Lung (tissue), 12 donors: Measurements from ENCODE around the gene KPNA4. TPM values are rescaled to one million over a fixed set of nuclear protein-coding genes. Genes with fewer than 3 reads are reported as not detected.

Source experiments
- ATAC-seq: fragments of 200-7000 bp; cut with Tn5 transposase; one replicate; pipeline ENCODE4 v1.9.1; 2020; ENCODE audit warnings: moderate number of reproducible peaks; ENCODE audit not compliant: insufficient read depth, low FRiP score
- DNase-seq, 3 donors: peaks; one replicate each; pipeline ENCODE4 v3.0.0-alpha.2; 2013 to 2017
- H3K27ac ChIP-seq, 2 donors: one replicate each; pipeline ENCODE4 v1.5.1; 2013; ENCODE audit warnings: mild to moderate bottlenecking in 2 of 2, moderate library complexity in 2 of 2, control low read depth in 1 of 2, inconsistent platforms in 1 of 2, low read depth in 1 of 2, low read length in 1 of 2
- H3K27me3 ChIP-seq, 3 donors: one replicate each; pipeline ENCODE4 v1.5.1; 2013; ENCODE audit warnings: low read length in 2 of 3; ENCODE audit not compliant: control insufficient read depth in 3 of 3, insufficient read depth in 3 of 3
- H3K36me3 ChIP-seq, 4 donors: one replicate each; pipeline ENCODE4 v1.5.1; 2013; ENCODE audit warnings: low read length in 4 of 4, mild to moderate bottlenecking in 1 of 4, moderate library complexity in 1 of 4; ENCODE audit not compliant: control insufficient read depth in 4 of 4, insufficient read depth in 4 of 4
- H3K4me1 ChIP-seq, 5 donors: one replicate each; pipeline ENCODE4 v1.5.1; 2013; ENCODE audit warnings: low read length in 5 of 5, mild to moderate bottlenecking in 2 of 5, moderate library complexity in 1 of 5; ENCODE audit not compliant: control insufficient read depth in 5 of 5, insufficient read depth in 5 of 5
- H3K4me3 ChIP-seq: one replicate; pipeline ENCODE4 v1.5.1; 2013; ENCODE audit warnings: mild to moderate bottlenecking, control low read depth, moderate library complexity
- H3K9ac ChIP-seq, 2 donors: one replicate each; pipeline ENCODE4 v1.5.1; 2013; ENCODE audit warnings: low read length in 2 of 2, control low read depth in 1 of 2; ENCODE audit not compliant: insufficient read depth in 1 of 2
- H3K9me3 ChIP-seq, 4 donors: one replicate each; pipeline ENCODE4 v1.5.1; 2013; ENCODE audit warnings: low read length in 3 of 4, mild to moderate bottlenecking in 1 of 4, moderate library complexity in 1 of 4; ENCODE audit not compliant: control insufficient read depth in 4 of 4, insufficient read depth in 3 of 4
- WGBS, 2 donors: extraction: QIAGEN DNeasy Blood & Tissue Kit; methylation state at CpG; one replicate each; pipeline ENCODE4 v1.1.7; 2013; 5-methylcytosine and 5-hydroxymethylcytosine counted together
- polyA plus RNA-seq, 2 donors: library from polyadenylated mRNA; stranded (reverse); fragments of 200-250 nt; gene quantifications; one replicate each; pipeline ENCODE4 v1.2.1, GENCODE V29; 2013
- total RNA-seq, 2 donors: library from RNA; depleted of rRNA in 1 of 2; stranded (reverse); fragments of >200 nt in 1 of 2; gene quantifications; one replicate each; pipeline ENCODE4 v1.2.1, GENCODE V29; 2014 to 2021
- TF ChIP-seq, protein P1 (sequence below): IDR thresholded peaks from 2 replicates; pipeline ENCODE4 v1.5.1; 2012; ENCODE audit warnings: mild to moderate bottlenecking; ENCODE audit errors: control extremely low read depth, extremely low read depth
- donor health status: control.
- donor health status: control.
- donor health status: Bipolar disorder and iron deficiency.
- donor health status: healthy.
- donor health status: DM: yes; HTN: yes; CAD: no.

Gene KPNA4
- total and polyA plus RNA-seq, 4 donors: 12.5 to 35.9 (median 23.5) TPM

GRCh38 chr3:160564258-160564911, 986 bp downstream of the KPNA4 start:
- no peaks in the 10 kb centered on the region for H3K27me3 ChIP-seq
- TF ChIP-seq, protein P1, sequence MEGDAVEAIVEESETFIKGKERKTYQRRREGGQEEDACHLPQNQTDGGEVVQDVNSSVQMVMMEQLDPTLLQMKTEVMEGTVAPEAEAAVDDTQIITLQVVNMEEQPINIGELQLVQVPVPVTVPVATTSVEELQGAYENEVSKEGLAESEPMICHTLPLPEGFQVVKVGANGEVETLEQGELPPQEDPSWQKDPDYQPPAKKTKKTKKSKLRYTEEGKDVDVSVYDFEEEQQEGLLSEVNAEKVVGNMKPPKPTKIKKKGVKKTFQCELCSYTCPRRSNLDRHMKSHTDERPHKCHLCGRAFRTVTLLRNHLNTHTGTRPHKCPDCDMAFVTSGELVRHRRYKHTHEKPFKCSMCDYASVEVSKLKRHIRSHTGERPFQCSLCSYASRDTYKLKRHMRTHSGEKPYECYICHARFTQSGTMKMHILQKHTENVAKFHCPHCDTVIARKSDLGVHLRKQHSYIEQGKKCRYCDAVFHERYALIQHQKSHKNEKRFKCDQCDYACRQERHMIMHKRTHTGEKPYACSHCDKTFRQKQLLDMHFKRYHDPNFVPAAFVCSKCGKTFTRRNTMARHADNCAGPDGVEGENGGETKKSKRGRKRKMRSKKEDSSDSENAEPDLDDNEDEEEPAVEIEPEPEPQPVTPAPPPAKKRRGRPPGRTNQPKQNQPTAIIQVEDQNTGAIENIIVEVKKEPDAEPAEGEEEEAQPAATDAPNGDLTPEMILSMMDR: no peak
- peaks cover 0 to 13% (median 6%) of the 10 kb centered on the region in 5 donors for H3K4me1 ChIP-seq
- H3K4me3 ChIP-seq: peak overlapping the region; percentile 87
- DNase-seq (peak; percentile 12 to 19 (median 19)), ATAC-seq (no peak)
- peak overlapping the region; percentile 61 to 70 for H3K9ac ChIP-seq
- no peaks in the 10 kb centered on the region for H3K9me3 ChIP-seq
- peaks cover 0 to 7% (median under 1%) of the 10 kb centered on the region in 4 donors for H3K36me3 ChIP-seq
- WGBS, 2 donors: 0 to 1% methylated on average over 32 to 34 of the region's 34 CpGs
- H3K27ac ChIP-seq: peak overlapping the region; percentile 82 to 98

GRCh38 chr3:160562952-160563351, 2.4 kb downstream of the KPNA4 start:
- H3K4me1 ChIP-seq: peaks cover 0 to 13% (median 4%) of the 10 kb centered on the region in 5 donors
- H3K36me3 ChIP-seq: peaks cover 0 to 4% (median 0%) of the 10 kb centered on the region in 4 donors
- 90 to 92% methylated on average over 3 of the region's 3 CpGs for WGBS, 2 donors
- no peak overlapping the region for H3K27ac ChIP-seq
- no peaks in the 10 kb centered on the region for H3K27me3 ChIP-seq
- ATAC-seq (no peak), DNase-seq (no peak)
- TF ChIP-seq, protein P1: no peak
- no peak overlapping the region for H3K4me3 ChIP-seq
- no peak overlapping the region for H3K9ac ChIP-seq
- H3K9me3 ChIP-seq: no peaks in the 10 kb centered on the region

DNA sequence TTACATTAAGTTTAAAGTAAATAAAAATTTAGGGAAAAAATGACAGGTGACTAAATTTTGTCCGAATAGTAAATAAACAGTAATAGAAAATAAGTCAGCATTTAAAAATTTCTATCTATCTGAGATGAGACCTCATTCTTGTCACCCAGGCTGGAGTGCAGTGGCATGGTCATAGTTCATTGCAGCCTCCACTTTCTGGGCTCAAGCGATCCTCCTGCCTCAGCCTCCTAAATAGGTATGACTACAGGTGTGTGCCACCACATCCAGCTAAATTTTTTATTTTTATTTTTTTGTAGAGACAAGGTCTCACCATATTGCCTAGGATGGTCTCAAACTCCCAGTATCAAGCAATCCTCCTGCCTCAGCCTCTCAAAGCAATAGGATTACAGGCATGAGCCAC, 7.8 kb downstream of the KPNA4 start:
- 99 to 100% methylated on average over 2 of the region's 2 CpGs for WGBS, 2 donors

More for the DNA sequence above, 7.8 kb downstream of the KPNA4 start:
- Histone ChIP-seq H3K27ac (no peak overlapping the region), H3K4me3 (no peak overlapping the region), H3K27me3 (no peaks in the 10 kb centered on the region), H3K9ac (no peak overlapping the region), H3K36me3 (peaks cover 0 to 4% (median 0%) of the 10 kb centered on the region in 4 donors), H3K4me1 (peaks cover 0 to 30% (median 0%) of the 10 kb centered on the region in 5 donors), H3K9me3 (peaks cover 0 to under 1% (median 0%) of the 10 kb centered on the region in 4 donors)
- DNase-seq (no peak), ATAC-seq (no peak)
- TF ChIP-seq, protein P1: no peak
